HG03571 (cell line): ENCODE data around the gene KCNC1.

Experiments used
- ATAC-seq: cut with Tn5 transposase; IDR thresholded peaks from one replicate; pipeline ENCODE4 v1.9.1; 2021; ENCODE audit not compliant: unreplicated experiment

Gene KCNC1

DNA sequence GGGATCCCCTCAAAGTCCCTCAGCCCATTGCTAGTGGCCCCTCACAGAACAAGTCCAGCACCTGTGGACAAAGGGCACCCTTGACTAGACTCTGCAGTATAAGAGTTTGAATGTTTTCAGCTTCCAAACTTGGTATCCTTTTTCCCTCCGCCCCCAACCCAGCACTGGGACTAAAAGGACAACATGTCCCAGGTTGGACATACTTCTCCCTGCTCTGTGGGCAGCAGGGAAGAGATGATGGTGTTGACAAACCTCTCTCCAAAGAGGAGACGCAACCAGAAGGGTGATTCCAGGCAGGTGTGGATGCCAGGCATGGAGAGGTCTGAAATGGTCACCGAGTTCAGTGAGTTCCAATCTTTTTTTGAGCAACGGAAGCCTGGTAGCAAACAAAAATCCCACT lies 19.7 kb upstream of the KCNC1 start:
- no peak for ATAC-seq

DNA sequence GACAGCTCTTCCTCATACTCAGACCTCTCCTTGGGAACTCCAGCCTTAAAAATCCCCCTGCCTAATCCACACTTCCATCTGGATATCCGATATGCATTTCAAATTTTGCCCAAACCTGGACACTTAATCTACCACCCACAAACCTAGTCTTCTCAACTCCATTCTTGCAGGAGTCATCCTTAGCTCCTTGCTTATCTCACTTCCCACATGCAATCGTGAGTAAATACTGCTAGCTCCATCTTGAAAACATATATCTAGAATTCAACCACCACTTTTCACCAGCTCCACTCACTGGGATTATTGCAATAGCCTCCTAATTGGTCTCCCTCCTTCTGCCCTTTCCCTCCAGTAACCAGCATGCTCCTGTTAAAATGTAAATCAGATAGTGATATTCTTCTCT lies 17.8 kb upstream of the KCNC1 start:
- no peak for ATAC-seq

DNA sequence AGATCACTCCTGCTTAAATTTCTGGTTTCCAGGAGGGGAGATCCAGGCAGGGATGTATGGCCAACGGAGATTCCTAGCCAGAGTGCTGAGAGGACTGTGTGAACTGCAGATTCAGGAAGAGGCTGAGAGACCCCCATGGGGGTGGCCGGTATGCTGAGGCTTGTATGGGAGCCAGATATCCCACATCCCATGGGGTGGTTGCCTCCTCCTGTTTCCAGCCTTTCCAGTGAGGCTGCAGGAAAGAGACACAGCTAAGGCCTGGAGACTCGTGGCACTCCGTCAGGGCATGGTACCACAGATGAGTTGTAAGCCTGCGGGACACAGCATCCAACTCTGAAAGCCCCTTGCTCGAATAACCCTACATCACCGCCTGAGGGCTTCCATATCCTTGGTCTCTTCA lies 16.6 kb upstream of the KCNC1 start:
- ATAC-seq: no peak

DNA sequence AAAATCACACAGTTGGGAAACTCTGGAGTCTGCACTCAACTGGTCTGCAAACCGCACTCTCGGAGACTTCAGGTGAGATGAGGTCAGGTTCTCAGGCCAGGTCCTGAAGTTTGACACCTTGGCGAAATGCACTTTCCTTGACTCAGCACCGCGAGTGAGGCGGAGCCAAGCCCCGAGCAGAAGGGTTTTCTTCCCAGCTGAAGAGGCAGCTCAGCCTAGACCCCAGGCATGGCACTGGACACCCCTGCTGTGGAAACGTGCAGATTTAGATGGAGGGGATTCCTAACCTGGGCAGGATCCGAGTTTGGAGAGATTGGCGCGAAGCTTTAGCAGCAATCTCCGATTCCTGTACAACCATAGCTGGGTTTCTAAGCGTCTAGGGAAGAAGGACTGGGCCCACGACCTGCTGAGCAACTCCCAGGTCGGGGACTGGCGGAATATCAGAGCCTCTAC lies 16.0 kb upstream of the KCNC1 start:
- ATAC-seq: no peak

DNA sequence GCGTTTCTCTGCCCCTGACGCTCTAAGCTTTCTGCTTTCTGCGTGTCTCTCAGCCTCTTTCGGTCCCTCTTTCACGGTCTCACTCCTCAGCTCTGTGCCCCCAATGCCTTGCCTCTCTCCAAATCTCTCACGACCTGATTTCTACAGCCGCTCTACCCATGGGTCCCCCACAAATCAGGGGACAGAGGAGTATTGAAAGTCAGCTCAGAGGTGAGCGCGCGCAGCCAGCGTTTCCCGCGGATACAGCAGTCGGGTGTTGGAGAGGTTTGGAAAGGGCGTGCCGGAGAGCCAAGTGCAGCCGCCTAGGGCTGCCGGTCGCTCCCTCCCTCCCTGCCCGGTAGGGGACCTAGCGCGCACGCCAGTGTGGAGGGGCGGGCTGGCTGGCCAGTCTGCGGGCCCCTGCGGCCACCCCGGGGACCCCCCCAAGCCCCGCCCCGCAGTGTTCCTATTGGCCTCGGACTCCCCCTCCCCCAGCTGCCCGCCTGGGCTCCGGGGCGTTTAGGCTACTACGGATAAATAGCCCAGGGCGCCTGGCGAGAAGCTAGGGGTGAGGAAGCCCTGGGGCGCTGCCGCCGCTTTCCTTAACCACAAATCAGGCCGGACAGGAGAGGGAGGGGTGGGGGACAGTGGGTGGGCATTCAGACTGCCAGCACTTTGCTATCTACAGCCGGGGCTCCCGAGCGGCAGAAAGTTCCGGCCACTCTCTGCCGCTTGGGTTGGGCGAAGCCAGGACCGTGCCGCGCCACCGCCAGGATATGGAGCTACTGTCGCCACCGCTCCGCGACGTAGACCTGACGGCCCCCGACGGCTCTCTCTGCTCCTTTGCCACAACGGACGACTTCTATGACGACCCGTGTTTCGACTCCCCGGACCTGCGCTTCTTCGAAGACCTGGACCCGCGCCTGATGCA lies 15.3 kb upstream of the KCNC1 start, which contains the start of gene MYOD1:
Gene MYOD1 (plus strand): TSS at position 544 of the 910 bp plus-strand sequence. CDS start 212 bp downstream, at position 756.
- no peak for ATAC-seq

DNA sequence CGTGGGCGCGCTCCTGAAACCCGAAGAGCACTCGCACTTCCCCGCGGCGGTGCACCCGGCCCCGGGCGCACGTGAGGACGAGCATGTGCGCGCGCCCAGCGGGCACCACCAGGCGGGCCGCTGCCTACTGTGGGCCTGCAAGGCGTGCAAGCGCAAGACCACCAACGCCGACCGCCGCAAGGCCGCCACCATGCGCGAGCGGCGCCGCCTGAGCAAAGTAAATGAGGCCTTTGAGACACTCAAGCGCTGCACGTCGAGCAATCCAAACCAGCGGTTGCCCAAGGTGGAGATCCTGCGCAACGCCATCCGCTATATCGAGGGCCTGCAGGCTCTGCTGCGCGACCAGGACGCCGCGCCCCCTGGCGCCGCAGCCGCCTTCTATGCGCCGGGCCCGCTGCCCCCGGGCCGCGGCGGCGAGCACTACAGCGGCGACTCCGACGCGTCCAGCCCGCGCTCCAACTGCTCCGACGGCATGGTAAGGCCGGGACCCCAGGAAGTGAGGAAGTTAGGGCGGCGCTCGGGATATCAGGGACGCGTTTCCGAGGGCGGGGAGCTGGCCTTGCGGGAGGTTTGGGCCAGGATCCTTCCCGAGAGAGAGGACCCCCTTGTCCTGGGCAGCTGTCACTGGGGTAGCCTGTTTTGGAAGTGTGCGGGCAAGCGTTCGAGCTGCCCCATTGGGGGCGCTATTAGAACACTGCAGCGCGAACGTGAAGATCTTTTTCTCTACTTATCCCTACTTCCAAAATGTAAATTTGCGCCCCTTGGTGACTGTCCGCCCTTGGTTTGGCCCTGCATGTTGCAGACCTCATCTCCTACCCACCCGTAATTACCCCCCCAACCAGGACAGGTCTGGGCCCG lies 14.4 kb upstream of the KCNC1 start:
- no peak for ATAC-seq

DNA sequence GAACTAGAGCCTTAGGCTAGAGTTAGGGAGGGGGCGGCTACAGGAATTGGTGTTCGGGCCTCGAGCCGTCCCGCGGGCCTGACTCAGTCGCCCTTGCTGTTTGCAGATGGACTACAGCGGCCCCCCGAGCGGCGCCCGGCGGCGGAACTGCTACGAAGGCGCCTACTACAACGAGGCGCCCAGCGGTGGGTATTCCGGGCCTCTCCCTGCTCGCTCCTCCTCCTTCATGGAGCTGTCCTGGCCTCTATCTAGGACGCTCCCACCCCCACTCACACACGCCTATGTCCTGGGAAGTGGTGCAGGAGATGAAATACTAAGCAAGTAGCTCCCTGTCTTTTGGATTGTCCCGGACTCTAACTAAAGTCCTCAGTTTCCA lies 13.8 kb upstream of the KCNC1 start:
- ATAC-seq: no peak

DNA sequence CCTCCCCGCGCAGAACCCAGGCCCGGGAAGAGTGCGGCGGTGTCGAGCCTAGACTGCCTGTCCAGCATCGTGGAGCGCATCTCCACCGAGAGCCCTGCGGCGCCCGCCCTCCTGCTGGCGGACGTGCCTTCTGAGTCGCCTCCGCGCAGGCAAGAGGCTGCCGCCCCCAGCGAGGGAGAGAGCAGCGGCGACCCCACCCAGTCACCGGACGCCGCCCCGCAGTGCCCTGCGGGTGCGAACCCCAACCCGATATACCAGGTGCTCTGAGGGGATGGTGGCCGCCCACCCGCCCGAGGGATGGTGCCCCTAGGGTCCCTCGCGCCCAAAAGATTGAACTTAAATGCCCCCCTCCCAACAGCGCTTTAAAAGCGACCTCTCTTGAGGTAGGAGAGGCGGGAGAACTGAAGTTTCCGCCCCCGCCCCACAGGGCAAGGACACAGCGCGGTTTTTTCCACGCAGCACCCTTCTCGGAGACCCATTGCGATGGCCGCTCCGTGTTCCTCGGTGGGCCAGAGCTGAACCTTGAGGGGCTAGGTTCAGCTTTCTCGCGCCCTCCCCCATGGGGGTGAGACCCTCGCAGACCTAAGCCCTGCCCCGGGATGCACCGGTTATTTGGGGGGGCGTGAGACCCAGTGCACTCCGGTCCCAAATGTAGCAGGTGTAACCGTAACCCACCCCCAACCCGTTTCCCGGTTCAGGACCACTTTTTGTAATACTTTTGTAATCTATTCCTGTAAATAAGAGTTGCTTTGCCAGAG lies 13.2 kb upstream of the KCNC1 start:
- no peak for ATAC-seq

DNA sequence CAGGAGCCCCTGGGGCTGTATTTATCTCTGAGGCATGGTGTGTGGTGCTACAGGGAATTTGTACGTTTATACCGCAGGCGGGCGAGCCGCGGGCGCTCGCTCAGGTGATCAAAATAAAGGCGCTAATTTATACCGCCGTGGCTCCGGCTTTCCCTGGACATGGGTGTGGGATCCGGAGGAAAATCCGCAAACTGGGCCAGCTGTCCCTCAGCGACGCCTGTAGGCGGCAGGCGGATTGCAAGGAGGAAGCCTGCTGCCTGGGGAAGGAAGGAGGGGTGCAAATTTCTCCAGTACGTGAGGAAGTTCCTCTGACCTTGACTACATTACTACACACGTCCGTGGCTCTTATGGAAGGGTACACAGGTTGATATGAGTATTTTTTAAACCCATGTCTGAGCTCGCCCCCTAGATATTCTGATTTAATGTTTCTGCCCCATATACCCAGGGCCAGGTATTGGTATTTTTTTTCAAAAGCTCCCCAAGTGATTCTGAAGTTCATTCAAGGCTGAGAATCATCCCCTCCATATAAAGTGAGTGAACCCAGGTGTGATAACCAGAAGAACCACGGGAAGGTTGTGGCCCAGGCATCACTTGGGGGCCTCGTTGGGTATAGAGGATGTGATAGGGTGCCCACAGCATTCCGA lies 12.5 kb upstream of the KCNC1 start:
- ATAC-seq: no peak

DNA sequence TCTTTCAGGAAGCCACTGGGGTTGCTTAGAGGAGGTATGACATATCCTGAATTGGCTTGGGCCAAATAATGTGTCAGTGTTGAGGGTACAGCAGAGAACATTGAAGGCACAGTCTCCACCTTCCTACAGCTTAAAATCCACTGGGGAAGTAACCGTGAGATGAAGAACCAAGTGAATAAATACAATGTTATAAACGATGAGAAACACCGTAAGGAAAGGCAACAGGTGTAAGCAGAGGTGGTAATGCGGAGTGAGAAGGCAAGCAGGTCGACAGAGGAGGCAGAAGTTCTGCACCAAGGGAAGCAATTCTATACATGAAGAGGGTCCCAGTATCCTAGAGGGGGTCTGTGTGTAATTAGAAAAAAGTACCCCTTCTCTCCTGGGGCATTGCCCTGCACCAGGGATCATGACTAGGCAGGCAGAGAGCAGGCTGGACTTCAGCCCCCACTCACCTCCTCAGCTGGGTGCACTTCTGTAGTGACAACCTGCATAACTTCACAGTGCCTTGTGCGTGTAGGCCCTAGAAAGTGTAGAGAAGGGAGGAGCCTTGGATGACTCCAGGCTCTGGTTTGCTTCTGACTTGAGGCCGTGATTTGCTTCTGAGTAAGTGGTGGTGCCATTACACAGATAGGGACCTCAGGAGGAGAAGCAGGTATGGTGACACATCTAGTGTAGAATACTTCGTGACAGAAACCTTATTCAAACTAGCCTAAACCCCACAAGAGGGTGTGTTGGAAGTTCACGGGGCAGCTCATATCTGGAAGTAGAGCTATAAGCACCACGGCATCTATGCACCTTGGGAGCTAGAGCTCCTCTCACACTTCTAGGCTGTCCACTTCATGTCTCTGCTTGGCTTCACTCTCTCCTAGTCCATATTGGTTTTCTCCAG lies 10.3 kb upstream of the KCNC1 start:
- no peak for ATAC-seq

DNA sequence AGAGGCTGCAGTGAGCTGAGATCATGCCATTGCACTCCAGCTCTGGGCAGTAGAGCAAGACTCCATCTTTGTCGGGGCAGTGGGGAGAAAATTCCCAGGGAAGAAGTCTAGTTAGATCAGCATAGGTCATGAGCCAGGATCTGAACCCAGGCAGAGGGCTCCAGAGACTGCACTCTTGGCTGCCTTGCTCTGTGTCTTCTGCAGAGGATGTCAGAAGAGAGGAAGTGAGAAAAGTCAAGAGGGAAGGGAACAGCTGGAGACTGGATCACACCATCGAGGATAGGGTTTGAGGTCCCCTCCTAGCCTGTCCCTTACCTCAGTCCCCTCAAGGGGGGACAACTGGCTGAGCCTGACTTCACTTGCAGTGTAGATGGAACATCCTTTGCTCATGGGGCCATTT lies 9.4 kb upstream of the KCNC1 start:
- no peak for ATAC-seq

DNA sequence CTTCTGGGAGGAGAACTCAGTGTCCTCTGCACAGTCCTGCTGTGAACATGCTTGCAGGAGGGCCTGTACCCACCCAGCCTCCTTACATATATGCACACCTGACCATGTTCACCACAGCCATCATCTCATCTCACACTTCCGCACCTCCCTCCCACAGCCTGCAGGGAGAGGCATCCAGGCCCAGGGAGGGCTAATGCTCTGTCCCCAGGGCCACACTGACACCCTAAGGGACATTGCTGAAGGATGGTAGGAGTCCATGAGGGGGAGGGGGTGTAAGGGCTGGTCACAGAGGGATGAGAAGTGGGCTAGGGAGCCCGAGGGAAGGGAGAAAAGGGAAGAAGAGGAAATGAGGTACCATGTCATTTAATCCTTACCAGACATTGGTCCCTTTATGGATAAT lies 4.4 kb upstream of the KCNC1 start:
- no peak for ATAC-seq

DNA sequence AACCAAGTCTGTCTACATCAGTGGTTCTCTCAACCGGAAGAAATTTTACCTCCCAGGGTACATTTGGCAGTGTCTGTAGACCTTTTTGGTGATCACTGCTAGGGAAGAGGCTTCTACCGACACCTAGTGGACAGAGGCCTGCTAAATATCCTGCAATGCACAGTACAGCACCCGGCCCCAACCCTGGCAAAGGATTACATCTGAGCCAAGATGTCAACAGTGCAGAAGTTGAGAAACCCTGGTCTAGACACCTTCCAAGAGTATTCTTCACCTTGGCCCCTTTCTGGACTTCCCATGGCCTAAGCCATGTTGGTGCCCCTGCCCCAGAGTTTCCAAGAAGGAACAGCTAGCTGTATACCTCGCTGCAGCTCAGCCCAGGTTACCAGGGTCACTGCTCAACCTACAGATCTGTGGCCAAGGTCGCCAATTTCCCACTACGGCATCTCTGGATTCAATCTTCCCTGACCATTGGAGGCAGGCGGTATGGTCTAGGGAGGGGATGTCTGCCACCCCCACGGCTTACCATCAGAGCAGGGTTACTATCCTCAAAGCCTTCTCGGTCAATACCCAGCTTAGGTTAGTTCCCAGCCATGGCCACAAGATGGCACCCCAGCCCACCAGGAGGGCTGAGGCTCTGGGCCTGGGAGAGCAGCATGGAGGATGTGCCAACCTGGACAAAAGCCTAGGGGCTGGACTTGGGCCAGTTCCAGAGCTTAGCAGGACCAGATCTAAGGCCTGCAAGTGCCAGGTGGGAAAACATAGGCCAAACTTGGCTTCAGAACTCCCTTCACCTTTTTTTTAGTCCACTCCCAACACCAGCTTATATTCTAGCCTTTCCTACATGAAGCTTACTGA lies 3.7 kb upstream of the KCNC1 start:
- ATAC-seq: peak; percentile 88

DNA sequence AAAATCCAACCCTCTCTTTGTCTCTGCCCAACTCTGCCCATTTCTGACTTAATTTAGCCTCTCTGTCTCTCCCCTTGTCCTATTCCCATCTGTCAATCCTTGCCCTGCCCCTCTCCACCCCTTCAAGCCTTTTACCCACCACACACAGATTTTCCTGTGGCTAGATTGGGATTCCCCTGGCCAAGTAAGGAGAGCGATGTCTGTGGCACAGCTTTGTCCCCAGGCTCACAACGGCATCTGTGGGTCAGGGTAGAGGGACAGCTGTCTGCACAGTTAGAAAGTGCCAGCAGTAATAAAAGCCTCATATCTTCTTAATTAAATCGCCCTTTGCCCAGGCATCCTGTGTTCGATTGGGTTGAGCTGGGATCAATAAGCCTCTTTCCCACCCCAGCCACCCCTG lies 1.3 kb upstream of the KCNC1 start:
- no peak for ATAC-seq

DNA sequence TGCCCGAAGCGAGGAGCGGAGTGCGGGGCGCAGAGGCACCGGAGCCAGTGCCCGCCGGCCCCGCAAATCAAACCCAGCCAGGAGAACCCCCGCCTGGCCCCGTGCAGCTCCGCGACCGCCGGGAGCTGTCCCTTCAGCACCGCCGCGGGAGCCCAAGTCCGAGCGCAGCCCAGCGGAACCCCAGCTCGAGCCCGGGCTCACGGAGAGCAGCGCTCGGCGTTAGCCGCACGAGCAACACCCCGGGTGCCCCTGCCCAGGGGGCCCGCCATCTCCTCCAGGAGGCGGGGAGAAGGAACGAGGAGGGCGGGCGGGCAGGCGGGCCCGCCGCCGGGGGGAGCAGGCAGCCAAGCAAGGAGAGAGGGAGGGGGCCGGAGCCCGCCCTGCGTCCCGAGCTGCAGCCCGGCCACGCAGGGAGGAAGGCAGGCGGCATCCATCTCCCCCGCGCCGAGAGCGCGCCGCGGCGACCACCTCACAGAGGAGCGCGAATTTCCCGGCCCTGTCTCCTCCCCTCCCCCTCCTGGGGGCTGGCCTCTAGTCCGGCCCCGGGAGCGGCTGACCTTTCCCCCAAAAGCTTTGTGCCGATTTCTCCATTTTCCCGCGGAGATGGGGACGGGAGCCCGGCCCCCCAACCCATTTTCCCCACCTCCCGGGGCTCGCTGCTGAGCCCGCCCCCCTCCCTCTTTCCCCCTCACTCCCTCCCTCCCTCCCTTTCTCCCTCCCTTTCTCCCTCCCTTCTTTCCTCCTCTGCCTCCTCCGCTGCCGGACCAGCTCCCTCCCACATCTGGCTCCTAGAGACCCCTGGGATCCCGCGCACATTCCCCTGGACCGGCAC lies 621 bp downstream of the KCNC1 start:
- ATAC-seq: no peak

DNA sequence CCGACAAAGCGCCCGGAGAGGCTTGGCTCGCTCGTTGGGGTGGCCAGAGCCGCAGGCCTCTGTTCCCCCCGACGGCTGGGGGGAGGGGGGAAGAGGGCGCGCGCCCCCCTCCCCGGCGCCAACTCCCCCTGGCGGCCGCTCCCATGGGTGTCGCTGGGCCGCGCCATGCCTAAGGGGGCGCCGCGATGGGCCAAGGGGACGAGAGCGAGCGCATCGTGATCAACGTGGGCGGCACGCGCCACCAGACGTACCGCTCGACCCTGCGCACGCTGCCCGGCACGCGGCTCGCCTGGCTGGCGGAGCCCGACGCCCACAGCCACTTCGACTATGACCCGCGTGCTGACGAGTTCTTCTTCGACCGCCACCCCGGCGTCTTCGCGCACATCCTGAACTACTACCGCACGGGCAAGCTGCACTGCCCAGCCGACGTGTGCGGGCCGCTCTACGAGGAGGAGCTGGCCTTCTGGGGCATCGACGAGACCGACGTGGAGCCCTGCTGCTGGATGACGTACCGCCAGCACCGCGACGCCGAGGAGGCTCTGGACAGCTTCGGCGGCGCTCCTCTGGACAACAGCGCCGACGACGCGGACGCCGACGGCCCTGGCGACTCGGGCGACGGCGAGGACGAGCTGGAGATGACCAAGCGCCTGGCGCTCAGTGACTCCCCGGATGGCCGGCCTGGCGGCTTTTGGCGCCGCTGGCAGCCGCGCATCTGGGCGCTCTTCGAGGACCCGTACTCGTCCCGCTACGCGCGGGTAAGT lies 1.4 kb downstream of the KCNC1 start:
- no peak for ATAC-seq

DNA sequence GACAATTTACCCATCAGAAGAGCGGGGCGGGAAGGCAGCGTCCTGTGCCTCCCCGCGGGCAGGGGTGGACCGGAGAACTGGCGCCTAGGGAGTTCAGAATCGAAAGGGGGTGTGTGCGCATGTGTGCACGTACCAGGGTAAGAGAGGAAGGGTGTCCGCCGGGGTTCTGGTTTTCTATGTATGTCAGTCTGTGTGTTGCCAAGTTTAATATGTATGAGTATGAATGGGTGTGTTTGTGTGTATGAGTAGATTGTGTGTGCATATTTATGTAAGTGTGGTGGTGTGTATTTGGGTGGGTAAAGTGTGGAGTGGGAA lies 2.0 kb downstream of the KCNC1 start:
- ATAC-seq: no peak
